NCI-H1105 treated with DMSO at 0.1 percent for 48 hours (cell line): ENCODE data around the gene CALHM6.
A peak's percentile ranks its signal among the peaks of the same experiment; 100 is the strongest.

Source experiments
- DNase-seq: peaks from one replicate; lab custom pipeline; 2025; lab: John Stamatoyannopoulos, UW

Gene CALHM6

DNA sequence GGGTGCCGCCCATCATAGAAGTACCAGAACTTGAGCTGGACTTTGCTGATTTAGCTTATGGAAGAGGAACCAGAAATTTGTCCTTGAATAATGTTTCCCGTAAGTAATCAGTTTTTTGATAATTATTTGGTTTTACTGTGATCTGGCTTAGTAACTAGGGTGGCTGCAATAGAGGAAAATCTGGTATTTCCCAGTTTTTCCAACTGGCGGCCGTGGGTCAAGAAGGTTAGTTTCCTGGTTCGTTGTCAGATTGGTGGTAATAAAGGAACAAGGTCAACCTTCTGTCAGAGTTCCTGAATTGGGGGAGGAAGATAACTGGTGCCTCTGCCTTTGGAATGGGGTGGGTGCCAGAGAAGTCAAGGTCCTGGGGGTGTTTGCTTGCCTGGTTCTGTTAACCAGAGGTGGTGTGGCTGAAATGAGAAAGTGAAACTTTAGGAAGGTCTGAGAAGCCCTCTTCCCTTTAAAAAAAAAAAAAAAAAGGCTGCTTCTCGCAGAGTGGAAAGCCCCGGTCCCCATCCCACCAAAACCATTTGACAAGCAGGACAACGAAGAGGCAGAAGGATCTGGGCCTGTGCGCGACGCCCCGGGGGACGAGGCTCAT lies at the start of gene CALHM6:
CALHM6 (plus strand) TSS at position 45 of the 601 bp plus-strand sequence; CDS start at position 600, 555 bp downstream.
- no peak for DNase-seq

DNA sequence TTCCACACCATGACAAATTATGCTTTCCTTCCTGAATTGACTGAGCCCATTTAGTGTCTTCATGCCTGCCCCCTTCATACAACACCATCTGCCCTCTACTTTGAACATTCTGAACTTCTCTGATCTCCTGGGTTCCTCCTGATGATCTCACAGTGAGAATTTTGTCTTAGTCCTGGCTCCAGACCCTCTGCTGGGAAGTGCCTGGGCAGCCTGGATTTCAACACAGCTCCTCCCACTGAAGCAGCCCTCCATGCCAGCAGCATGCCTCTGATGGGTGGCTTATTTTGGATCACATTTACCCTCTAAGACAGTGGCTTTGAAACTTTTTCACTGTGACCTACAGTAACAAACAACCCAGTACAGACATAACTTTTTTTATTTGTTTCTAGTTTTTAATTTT lies 48.9 kb upstream of the CALHM6 start:
- no peak for DNase-seq

DNA sequence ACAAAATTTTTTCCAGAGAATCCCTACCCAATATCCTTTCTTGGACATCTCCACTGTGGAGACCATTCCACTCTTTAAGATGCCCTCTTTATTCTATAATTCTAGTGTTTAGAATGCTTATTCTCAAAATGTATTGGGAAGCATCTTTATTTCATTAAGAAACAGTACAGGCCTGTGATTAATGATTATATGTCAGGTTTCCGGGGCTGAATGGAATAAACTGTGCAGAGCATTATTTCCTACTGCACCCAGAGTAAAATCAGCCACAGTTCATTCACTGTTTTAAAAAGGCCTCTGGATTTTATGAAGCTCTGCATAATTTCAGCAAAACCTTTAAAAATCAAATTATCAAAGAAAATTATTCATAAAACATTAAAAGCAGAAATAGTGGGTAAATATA lies 47.8 kb upstream of the CALHM6 start:
- no peak for DNase-seq

DNA sequence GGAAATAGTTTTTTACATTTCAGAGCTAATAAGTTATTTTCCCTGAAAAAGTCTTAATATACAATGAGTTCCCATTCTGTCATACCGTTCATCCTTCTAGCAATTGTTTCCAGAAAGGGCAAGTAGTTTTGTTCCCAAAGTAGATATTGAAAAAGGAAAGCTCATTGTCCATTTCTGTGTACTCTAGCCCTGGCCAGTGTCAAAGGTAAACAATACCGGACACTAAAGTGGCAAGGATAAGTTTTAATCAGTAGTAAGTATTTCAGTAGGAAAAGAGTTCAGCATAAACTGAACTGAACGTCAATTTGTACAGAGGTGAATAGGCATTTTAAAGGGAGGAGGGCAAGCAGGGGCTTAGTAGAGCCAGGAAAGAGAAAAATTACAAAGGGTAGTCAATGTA lies 43.5 kb upstream of the CALHM6 start:
- no peak for DNase-seq

DNA sequence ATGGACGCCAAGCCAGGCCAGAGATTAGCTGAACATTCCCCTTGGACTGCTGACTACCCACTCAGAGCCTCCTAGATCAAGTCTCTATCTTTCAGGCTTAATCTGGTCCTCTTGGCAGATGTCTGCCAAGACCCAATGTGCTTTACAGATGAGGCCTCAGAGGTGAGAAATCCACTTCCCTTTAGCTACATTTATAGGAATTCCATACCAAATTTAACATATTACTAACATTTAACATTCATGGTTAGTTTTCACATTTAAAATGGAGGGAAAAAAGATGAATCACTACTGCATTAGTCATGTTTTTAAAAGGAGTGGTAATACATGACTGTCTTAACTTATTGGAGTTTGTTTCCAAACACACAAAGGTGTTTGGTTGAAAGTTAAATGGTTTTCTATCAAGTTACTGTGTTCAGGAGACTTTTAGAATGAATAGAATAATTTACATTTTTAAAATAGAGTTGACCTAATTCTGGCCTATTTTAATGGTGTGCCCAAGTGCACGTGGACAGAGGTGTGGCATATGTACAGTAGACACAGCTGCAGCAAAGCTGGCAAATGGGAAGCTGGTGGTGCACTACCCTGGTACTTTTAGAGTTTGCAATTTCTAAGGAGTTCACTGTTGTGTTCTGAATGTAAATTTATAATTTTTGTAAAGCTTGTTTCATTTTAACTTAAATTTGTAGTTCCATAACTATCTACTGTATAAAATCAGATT lies 41.9 kb upstream of the CALHM6 start:
- no peak for DNase-seq

DNA sequence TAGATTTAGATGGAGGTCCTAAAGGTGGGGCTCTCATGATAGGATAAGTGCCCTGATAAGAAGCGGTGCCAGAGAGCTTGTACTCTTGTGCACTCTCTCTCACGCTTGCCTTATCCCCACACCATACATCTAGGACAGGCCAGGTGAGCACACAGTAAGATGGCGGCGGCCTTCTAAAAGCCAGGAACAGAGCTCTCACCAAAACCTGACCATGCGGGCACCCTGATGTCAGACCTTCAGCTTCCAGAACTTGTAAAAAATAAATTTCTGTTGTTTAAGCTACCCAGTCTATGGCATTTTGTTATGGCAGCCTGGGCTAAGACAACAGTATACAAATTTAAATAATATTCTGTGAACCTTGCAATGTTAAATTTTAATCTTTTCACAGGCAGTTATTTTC lies 40.8 kb upstream of the CALHM6 start:
- no peak for DNase-seq

DNA sequence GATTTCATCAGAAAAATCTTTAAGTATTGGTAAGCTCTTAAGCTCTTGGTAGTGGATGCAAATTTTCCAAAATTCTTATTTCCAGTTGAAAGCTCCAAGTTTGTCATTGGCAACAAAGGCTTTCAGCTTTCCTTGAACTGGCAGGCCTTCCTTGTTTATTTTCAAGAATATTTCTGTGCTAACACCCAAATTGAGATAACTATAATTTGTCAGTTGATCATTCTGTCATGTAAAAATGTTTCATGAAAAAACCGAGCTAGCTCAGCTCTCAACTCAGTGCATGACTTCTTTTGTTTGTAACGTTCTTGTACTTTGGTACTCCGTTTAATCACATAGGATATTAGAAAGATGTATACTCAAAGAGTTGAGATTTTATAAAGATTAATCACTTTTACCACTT lies 38.9 kb upstream of the CALHM6 start:
- no peak for DNase-seq

DNA sequence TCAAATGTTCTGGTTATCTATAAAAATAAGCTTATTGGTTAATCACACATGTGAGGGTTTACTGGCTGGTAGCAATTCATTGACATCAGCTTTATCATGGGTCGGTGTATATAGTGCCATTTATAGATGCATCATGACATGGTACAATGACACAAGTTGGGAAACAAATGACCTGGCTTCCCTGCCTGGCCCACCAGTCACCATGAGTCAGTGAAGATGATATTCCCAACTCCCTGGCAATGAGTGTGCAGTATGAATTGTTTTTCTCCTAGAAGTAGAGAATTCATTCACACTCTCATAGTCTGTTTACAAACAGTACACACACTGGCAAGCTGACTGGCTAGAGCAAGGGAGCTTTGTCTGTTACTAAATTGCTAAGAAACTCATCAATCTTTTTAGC lies 37.2 kb upstream of the CALHM6 start:
- no peak for DNase-seq

DNA sequence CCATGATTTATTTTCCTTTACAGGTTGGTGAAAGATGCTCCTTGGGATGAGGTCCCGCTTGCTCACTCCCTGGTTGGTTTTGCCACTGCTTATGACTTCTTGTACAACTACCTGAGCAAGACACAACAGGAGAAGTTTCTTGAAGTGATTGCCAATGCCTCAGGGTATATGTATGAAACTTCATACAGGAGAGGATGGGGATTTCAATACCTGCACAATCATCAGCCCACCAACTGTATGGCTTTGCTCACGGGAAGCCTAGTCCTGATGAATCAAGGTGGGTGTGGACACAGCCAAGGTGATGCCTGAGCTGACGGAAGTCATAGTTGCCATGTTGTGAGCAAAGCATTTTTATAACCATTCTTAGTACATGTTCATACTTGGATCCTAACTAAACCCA lies 34.6 kb upstream of the CALHM6 start:
- DNase-seq = no peak

DNA sequence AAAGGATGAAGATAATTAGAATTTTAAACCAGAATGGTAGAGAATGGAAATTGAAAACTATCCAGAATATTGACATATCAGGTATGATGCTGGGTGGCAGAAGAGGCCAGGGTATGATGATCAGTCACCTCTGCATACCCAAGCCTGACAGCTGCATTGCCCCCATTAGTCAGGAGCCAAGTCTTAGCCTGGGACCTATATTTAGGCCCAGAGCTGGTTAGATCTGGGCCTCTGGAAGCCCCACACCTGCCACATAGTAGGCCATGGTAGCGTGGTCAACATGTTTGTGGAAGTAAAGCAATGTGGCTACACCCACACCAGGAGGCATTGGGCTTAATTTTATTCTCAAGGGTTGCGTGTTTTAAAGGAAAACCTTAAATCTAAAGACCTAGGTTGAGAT lies 32.1 kb upstream of the CALHM6 start:
- DNase-seq = no peak

DNA sequence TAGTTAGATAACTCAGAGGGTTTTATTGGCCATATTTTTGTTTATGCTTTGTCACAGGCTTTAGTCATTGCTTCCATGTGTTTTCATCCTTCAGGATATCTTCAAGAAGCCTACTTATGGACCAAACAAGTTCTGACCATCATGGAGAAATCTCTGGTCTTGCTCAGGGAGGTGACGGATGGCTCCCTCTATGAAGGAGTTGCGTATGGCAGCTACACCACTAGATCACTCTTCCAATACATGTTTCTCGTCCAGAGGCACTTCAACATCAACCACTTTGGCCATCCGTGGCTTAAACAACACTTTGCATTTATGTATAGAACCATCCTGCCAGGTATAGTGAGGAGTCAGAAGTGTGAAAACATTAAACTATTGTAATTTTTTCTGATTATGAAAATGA lies 30.3 kb upstream of the CALHM6 start:
- DNase-seq = no peak

DNA sequence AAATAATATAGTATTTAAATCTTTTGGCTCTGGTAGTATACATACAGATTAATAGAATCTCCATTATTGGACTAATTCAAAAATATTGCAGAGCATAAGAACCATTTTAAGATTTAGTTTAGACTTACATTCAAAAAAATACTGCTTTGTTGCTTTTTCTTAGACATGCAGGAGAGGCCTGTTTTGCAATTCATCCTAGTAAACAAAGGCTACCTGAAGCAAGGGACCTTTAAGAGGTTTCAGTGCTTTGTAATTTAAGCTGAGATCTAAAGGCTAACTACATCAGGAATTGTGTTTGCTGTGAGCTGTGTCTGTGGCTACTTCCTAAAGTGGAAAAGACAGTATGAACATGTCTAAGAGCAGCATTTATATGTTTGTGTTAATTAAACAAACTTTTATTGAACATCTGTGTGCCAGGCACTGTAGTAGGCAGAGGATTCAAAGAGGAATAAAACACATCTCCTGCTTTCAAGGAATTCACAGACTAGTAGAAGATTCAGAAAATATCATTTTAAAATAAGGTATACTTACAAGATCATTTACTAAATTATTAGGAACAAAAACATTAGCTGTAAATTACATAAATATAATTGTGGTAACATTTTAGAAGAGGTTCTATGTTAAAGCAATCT lies 29.1 kb upstream of the CALHM6 start:
- DNase-seq = no peak

DNA sequence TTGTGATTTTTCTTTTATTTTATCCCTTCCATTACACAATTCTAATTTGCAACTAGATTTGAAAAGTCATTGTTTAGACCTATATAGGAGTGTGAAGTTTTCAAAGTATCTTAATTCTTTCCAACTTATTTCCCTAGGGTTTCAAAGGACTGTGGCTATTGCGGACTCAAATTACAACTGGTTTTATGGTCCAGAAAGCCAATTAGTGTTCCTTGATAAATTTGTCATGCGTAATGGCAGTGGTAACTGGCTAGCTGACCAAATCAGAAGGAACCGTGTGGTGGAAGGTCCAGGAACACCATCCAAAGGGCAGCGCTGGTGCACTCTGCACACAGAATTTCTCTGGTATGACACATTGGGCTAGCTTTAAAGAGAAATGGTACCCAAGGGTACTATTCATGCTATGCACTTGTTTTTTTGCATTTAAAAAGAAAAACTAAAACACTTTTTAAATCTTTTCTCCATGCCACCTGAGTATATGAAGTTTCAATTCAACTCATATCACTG lies 27.9 kb upstream of the CALHM6 start:
- DNase-seq = no peak

DNA sequence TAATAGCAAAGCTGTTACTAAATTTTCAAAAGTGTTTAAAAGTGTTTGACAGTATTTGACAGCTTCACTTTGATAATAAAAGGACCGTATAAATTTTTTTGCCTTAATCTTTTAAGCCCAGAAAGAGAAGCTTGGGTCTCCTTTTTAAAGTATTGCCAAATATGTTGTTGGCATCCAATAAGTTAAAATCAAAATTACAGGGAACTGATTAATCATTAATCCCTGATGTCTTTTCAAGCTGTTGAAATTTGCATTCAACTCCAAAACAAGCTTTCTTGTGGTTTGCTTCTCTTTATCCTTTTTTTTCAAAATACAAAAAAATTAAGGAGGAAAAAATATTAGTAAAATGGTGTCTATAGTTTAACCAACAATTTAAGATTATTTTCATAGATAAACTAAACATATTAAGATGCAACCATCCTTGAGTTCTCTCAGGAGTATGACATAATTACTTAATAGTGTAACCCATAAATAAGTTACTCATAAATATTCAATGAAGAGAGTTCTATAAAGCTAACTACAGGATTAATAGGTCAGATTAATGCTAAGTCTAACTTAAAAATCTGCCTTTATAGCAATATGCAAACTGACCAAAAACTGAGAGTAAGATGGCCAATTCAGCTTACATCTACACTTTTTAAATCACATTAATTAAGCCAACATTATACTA lies 27.0 kb upstream of the CALHM6 start:
- no peak for DNase-seq

DNA sequence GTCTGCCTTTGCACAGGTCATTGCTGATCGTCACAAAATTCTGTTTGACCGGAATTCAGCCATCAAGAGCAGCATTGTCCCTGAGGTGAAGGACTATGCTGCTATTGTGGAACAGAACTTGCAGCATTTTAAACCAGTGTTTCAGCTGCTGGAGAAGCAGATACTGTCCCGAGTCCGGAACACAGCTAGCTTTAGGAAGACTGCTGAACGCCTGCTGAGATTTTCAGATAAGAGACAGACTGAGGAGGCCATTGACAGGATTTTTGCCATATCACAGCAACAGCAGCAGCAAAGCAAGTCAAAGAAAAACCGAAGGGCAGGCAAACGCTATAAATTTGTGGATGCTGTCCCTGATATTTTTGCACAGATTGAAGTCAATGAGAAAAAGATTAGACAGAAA lies 24.6 kb upstream of the CALHM6 start:
- no peak for DNase-seq

DNA sequence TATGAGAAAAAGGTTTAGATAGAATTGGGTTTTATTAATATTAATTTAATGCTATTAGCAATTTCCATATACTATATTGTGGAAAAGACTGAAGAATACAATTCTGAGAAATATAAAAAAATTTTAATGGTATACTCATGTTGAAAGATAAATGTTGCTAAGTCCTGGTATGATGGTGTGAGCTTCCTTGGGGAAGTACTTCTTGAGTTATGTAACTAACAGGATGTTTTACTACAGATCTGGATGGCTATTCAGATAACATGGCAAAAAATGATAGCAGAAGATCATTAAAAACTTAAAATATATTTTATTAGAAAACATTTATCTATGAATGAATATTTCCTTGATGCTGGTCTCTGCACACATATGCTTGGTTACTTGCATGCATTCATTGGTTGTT lies 23.5 kb upstream of the CALHM6 start:
- no peak for DNase-seq

DNA sequence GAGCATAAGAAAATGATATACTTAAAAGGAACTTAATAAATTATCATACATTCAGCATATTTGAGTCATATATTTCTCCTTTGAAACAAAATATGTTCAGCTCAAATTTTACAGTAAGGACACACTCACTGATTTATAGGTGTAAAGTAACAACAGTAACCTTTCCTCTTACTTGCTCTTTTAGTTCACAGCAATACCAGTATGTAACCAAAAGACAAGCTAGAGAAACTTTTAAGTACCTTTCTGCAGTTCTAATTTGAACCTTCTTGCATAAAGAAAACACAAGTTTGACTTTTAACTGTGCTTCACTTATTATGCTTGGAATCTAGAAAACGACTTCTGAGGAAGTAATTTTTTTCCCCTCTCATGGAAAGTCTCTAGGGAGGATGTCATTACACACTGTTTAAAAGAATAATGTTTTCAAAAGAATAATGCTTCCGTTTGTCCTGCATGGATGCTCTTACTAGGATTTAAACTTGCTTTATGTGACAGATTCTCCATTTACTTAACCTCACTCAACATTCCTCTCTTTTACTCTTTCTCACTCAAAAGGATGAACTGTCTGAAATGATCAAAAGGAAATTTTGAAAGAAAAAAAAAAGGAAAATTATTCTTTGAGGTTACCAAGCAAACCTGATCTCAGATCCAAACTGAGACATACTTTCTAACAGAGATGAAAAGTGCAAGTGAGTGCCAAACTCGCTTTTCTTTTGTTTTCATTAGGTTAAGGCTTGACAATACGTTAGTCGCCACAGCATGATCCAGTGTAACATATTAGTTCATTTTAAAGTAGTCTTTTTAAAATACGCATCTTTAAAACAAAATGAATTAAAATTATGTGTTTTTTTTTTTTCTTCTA lies 22.4 kb upstream of the CALHM6 start:
- no peak for DNase-seq

DNA sequence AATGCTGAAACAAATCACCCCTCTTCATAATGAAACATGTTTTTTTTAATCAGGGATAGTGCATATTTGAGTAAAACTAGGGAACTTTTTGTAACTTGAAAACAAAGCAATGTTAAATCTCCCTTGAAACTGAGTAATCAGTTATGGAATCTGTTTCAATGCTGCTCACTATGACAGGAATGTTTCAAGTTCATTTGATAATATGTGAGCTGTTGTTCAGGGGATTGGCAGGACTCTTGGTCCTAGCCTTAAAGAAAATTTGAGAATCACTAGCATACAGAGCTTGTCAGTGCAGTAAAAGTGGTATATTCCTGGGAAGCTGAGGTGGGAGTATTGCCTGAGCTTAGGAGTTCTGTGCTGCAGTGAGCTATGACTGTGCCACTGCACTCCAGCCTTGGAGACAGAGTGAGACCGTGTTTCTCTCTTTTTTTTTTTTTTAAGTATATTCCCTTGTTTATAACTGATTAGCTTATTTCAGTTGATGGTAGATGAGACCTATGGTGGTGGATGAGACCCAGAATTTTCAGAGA lies 21.6 kb upstream of the CALHM6 start:
- no peak for DNase-seq

DNA sequence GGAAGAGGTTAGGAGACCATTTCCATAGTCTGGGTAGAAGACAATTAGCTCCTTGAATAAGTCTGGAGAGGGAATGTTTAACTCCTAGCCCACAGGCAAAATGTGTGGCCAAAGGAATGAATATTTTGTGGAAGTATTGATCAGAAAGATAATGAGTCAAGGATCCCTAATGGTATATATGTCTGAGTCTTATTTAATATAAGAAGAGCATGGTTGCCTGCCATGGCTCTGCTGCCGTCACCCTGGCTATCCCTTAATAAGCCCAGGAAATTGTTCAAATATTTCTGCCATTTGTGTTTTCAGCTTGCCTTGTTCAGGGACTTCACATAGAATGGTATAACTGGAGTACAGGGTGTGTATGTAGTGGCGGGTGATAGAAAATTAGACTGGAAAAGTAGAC lies 18.1 kb upstream of the CALHM6 start:
- no peak for DNase-seq

DNA sequence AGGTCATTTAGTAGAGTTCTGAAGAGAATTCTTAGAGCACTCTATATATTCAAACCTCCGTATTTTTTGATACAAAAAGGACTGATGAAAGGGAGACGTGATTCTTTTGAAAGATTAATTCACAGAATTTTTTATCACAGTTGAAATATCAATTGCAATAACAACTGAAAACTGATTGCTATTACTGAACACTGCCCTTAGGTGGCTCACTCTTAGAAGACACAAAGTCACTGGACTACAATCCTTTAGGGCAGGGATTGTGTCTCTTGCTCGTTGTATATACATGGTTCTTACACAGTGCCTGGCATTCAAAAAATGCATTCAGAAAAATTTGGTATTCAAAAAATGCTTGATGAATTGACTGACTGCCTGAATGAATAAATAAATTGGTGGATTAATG lies 17.1 kb upstream of the CALHM6 start:
- DNase-seq = peak; percentile 38

DNA sequence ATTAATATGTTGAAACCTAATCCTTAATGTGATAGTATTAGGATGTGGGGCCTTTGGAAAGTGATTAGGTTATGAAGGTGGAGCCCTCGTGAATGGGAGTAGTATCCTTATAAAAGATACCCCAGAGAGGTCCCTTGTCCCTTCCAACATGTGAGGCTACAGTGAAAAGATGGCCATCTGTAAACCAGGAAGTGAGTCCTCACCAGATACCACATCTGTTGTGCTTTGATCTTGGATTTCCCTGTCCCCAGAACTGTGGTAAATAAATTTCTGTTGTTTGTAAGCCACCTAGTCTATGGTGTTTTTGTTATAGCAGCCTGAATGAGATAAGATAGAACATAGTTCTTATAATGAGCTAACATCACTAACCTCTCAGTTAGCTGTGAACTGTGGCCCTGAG lies 16.6 kb upstream of the CALHM6 start:
- DNase-seq = no peak

DNA sequence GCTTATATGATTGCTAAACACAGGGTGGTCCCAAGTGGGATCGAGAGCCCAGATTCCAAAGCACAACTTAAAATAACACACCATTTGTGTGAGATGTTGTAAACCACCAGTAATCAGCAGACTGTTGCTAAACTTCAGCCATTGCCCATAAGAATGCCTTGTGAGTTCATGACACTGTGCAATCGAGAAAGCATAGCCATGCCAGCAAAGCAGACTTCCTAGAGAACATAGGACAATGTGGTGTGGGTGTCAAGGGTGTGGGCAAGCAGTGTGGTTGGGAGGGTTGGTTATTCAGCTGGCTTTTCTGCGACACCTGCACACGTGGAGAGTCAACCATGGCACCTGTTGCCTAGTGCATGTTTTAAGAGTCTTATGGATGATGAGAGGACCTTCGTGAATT lies 16.1 kb upstream of the CALHM6 start:
- no peak for DNase-seq
